ENCODE measurements around the gene ENPP6.

ENPP6 gene

GRCh38 chr4:184114431-184114830, 103.2 kb downstream of the ENPP6 start:
- no peak for TF ChIP-seq CTCF (IDR thresholded peaks at IDR 0.05)
- DNase-seq = no peak

GRCh38 chr4:184112006-184112550, 105.6 kb downstream of the ENPP6 start:
- peaks cover 0 to 8% of the 10 kb centered on the region in 2 donors for H3K27me3 ChIP-seq
- H3K4me3 ChIP-seq = no peak overlapping the region
- TF ChIP-seq CTCF (IDR thresholded peaks at IDR 0.05) = no peak
- intact Hi-C loops (cut with DNase I; ENCODE audit: low total_unique reads) = no loop called here
- no peaks in the 10 kb centered on the region for H3K4me1 ChIP-seq
- H3K27ac ChIP-seq = no peak overlapping the region
- no peak for DNase-seq
- H3K9me3 ChIP-seq = peaks cover 0 to 5% (median 0%) of the 10 kb centered on the region in 3 donors
- H3K36me3 ChIP-seq = no peaks in the 10 kb centered on the region

More at GRCh38 chr4:184114431-184114830, 103.2 kb downstream of the ENPP6 start:
- Histone ChIP-seq H3K27ac (no peak overlapping the region), H3K9me3 (peaks cover 0 to 5% (median 0%) of the 10 kb centered on the region in 3 donors), H3K36me3 (no peaks in the 10 kb centered on the region), H3K27me3 (peaks cover 0 to 8% of the 10 kb centered on the region in 2 donors), H3K4me3 (no peak overlapping the region), H3K4me1 (no peaks in the 10 kb centered on the region)
- intact Hi-C loops (cut with DNase I; ENCODE audit: low total_unique reads) = no loop called here

DNA sequence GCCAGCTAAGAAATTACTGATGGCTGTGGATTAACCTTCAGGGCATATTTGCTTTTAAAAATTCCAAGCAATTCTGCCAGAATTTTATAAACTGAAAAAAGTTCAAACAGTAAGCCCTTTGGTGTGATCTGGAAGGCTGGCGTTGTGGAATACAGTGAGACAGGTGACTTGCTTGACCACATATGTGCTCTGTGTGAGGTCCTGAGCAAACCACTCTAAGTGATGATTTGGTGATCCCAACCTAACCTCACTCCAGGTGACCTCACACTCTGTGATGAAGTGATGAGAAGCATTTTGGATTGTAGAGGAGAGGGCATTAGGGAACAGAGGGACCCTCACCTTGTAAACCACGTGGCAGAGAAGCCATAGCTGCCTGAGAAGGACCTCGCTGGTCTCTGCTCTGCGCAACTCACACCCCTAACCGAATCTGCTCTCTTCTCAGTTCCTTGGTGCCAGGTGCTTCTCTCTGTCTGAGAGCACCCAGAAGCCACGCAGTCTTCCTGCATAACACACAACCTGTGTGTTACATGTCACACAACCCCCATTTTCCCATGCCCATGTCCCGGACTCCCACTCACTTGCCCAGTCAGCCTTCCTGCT, 106.3 kb downstream of the ENPP6 start:
- no peak overlapping the region for H3K4me3 ChIP-seq
- peaks cover 0 to 8% of the 10 kb centered on the region in 2 donors for H3K27me3 ChIP-seq
- no peaks in the 10 kb centered on the region for H3K36me3 ChIP-seq
- no peak for DNase-seq
- H3K4me1 ChIP-seq = no peaks in the 10 kb centered on the region
- TF ChIP-seq CTCF (IDR thresholded peaks at IDR 0.05) = no peak
- H3K27ac ChIP-seq = no peak overlapping the region
- intact Hi-C loops (cut with DNase I; ENCODE audit: low total_unique reads) = no loop called here
- peaks cover 0 to 5% (median 0%) of the 10 kb centered on the region in 3 donors for H3K9me3 ChIP-seq

- H3K4me3 ChIP-seq = no peak overlapping the region
- intact Hi-C loops (cut with DNase I; ENCODE audit: low total_unique reads) = no loop called here
- no peak overlapping the region for H3K27ac ChIP-seq
- no peak for TF ChIP-seq CTCF (IDR thresholded peaks at IDR 0.05)
- H3K27me3 ChIP-seq = peaks cover 0 to 8% of the 10 kb centered on the region in 2 donors
- DNase-seq = no peak
- peaks cover 0 to 5% (median 0%) of the 10 kb centered on the region in 3 donors for H3K9me3 ChIP-seq
- H3K36me3 ChIP-seq = no peaks in the 10 kb centered on the region
- H3K4me1 ChIP-seq = no peaks in the 10 kb centered on the region
Measured at GRCh38 chr4:184110452-184111224, 107.0 kb downstream of the ENPP6 start.

GRCh38 chr4:184108006-184108501, 109.6 kb downstream of the ENPP6 start:
- H3K36me3 ChIP-seq = no peaks in the 10 kb centered on the region
- H3K27ac ChIP-seq = no peak overlapping the region
- peaks cover 0 to 5% of the 10 kb centered on the region in 2 donors for H3K27me3 ChIP-seq
- no peak for DNase-seq
- no peak overlapping the region for H3K4me3 ChIP-seq
- peaks cover 0 to 18% (median 1%) of the 10 kb centered on the region in 4 donors for H3K4me1 ChIP-seq
- intact Hi-C loops (cut with DNase I; ENCODE audit: low total_unique reads) = no loop called here
- no peak for TF ChIP-seq CTCF (IDR thresholded peaks at IDR 0.05)
- H3K9me3 ChIP-seq = peaks cover 0 to 5% (median 0%) of the 10 kb centered on the region in 3 donors

Data from tibial artery (tissue), 4 donors.